GM18520 (cell line): ENCODE measurements around the gene DGKH.
"Not testable (repeated sequence)": the region's sequence is repeated elsewhere in the genome, so short reads cannot be mapped to it uniquely, and the experiment has no call there.

ENCODE experiments used
- ATAC-seq: cut with Tn5 transposase; IDR thresholded peaks from one replicate; pipeline ENCODE4 v1.9.1; 2021; ENCODE audit not compliant: unreplicated experiment

DGKH gene

GRCh38 chr13:42108217-42108616 is 59.8 kb downstream of the DGKH start:
- no peak for ATAC-seq

GRCh38 chr13:42109957-42110356 is 61.5 kb downstream of the DGKH start:
- no peak for ATAC-seq

GRCh38 chr13:42110410-42111155 is 62.1 kb downstream of the DGKH start:
- no peak for ATAC-seq

GRCh38 chr13:42112864-42113263 is 64.4 kb downstream of the DGKH start:
- ATAC-seq, result no peak

GRCh38 chr13:42113478-42113877 is 65.0 kb downstream of the DGKH start:
- ATAC-seq, result no peak

- no peak for ATAC-seq
Measured at GRCh38 chr13:42114278-42114677, 65.8 kb downstream of the DGKH start.

GRCh38 chr13:42114912-42115311 is 66.5 kb downstream of the DGKH start:
- no peak for ATAC-seq

GRCh38 chr13:42116225-42116624 is 67.8 kb downstream of the DGKH start:
- ATAC-seq, result no peak

GRCh38 chr13:42119041-42119440 is 70.6 kb downstream of the DGKH start:
- ATAC-seq, result no peak

GRCh38 chr13:42119875-42120274 is 71.4 kb downstream of the DGKH start:
- ATAC-seq, result no peak

- ATAC-seq, result no peak
Measured at GRCh38 chr13:42123600-42123999, 75.2 kb downstream of the DGKH start.

GRCh38 chr13:42125046-42125445 is 76.6 kb downstream of the DGKH start:
- ATAC-seq, result no peak

- no peak for ATAC-seq
Measured at GRCh38 chr13:42127047-42127446, 78.6 kb downstream of the DGKH start.

GRCh38 chr13:42129033-42129432 is 80.6 kb downstream of the DGKH start:
- no peak for ATAC-seq

- ATAC-seq, result no peak
Measured at GRCh38 chr13:42136518-42136917, 88.1 kb downstream of the DGKH start.

- ATAC-seq, result peak; percentile 46
Measured at GRCh38 chr13:42137856-42138537, 89.5 kb downstream of the DGKH start.

- no peak for ATAC-seq
Measured at GRCh38 chr13:42140494-42140893, 92.0 kb downstream of the DGKH start.

- not testable (repeated sequence) for ATAC-seq
Measured at GRCh38 chr13:42141052-42141451, 92.6 kb downstream of the DGKH start.

- ATAC-seq, result no peak
Measured at GRCh38 chr13:42146359-42146758, 97.9 kb downstream of the DGKH start.

- ATAC-seq, result no peak
Measured at GRCh38 chr13:42148538-42148937, 100.1 kb downstream of the DGKH start.

GRCh38 chr13:42149136-42149535 is 100.7 kb downstream of the DGKH start:
- ATAC-seq, result no peak

GRCh38 chr13:42151781-42152180 is 103.3 kb downstream of the DGKH start:
- no peak for ATAC-seq

- no peak for ATAC-seq
Measured at GRCh38 chr13:42152495-42152894, 104.0 kb downstream of the DGKH start.
